GM19455 (cell line): Measurements from ENCODE around the gene SNED1.

Experiments
- ATAC-seq: cut with Tn5 transposase; IDR thresholded peaks from one replicate; pipeline ENCODE4 v1.9.1; 2021; ENCODE audit not compliant: unreplicated experiment

The SNED1 gene

GRCh38 chr2:241043581-241043980 is 45.2 kb downstream of the SNED1 start:
- no peak for ATAC-seq

- no peak for ATAC-seq
Measured at GRCh38 chr2:241047253-241048010, 49.0 kb downstream of the SNED1 start.

GRCh38 chr2:241048149-241048948 is 49.9 kb downstream of the SNED1 start:
- no peak for ATAC-seq

- ATAC-seq, result no peak
Measured at GRCh38 chr2:241048949-241049343, 50.5 kb downstream of the SNED1 start.

GRCh38 chr2:241049739-241050623 is 51.6 kb downstream of the SNED1 start:
- no peak for ATAC-seq

- ATAC-seq, result no peak
Measured at GRCh38 chr2:241050624-241051577, 52.5 kb downstream of the SNED1 start.

- ATAC-seq, result no peak
Measured at GRCh38 chr2:241051578-241052487, 53.4 kb downstream of the SNED1 start.

GRCh38 chr2:241052677-241053360 is 54.4 kb downstream of the SNED1 start:
- ATAC-seq, result no peak

- ATAC-seq, result no peak
Measured at GRCh38 chr2:241053576-241054251, 55.3 kb downstream of the SNED1 start.

- no peak for ATAC-seq
Measured at GRCh38 chr2:241061275-241061674, 62.9 kb downstream of the SNED1 start.

GRCh38 chr2:241062389-241063092 is 64.1 kb downstream of the SNED1 start:
- ATAC-seq, result no peak

- ATAC-seq, result no peak
Measured at GRCh38 chr2:241063093-241063551, 64.7 kb downstream of the SNED1 start.

GRCh38 chr2:241063587-241063986 is 65.2 kb downstream of the SNED1 start:
- ATAC-seq, result no peak

GRCh38 chr2:241064008-241064801 is 65.8 kb downstream of the SNED1 start:
- no peak for ATAC-seq

GRCh38 chr2:241064802-241065354 is 66.5 kb downstream of the SNED1 start:
- ATAC-seq, result no peak

GRCh38 chr2:241065355-241065803 is 67.0 kb downstream of the SNED1 start:
- no peak for ATAC-seq
